HG03520 (cell line): Measurements from ENCODE around the gene NFE2L2.
"Not testable (repeated sequence)": the region's sequence is repeated elsewhere in the genome, so short reads cannot be mapped to it uniquely, and the experiment has no call there.

Experiments
- ATAC-seq: cut with Tn5 transposase; IDR thresholded peaks from one replicate; pipeline ENCODE4 v1.9.1; 2021; ENCODE audit warnings: mild to moderate bottlenecking, moderate library complexity; ENCODE audit not compliant: unreplicated experiment

NFE2L2 gene

DNA sequence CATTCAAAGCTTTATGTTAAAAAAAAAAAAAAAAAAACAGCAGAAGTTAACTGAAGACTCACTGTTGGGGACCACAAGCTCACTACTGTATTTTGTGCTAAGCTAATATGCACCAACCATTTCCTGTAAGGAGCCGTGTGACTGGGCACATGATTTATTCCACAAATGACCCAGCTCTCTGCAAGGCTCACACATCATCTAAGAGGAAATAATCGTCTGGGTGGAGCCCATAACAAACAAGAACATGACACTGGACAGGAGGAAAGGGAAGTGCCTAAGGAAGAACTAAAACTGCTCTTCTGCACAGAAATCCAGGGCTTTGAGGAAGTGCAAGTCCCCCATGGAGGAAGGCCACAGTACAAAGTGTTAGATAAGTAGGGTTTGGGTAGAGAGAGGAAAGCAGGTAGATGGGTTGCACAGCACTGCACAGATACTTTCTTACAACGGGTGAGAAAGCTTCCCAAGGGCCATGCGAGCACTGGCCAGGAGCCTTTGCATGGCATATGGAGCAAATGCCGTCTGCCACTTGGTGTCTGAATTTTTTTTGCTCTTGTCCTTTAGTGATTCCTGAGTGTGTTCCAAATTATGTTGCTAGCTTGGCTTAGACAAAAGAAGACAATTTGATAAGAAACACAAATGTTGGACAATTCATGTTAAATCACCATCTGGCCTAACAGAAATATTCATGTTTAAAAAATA, 24.4 kb downstream of the NFE2L2 start:
- peak; percentile 54 for ATAC-seq

DNA sequence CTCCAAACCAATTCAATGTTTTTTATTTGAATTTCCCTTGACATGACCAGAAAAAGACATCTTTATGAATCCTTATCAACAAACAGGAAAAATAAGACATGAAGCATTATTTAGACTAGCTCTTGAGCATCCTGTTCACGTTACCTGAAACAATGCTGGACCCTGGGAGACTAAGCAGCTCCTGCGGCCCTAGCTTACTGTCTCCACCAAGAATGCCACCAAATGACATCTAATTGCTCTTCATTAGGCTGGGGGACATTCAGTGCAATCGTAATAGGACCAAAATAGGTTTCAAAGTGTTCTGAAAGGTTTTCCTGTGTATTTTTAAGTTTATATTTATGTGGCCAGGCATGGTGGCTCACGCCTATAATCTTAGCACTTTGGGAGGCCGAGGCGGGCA, 25.5 kb downstream of the NFE2L2 start:
- ATAC-seq, result no peak

DNA sequence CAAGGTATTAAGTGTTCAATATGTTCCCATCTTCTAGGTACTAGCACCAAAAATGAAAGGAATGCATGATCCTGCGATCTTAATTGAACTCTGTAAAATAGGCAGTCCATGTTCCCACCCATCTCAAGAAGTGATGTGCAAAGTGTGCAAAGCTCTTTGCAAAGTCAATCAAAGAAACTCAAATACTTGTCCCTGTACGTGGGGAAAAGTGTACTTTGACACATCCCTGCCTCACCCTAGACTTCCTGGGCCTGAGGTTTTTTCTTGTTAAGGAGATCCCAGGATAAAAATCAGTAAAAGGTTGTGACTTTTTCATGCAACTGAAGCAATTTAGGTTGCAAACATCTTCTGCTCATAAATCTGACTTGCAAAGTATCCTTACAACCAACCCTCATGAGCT, 26.6 kb downstream of the NFE2L2 start:
- no peak for ATAC-seq

- ATAC-seq, result no peak
Observed at GRCh38 chr2:177235855-177236437, 28.6 kb downstream of the NFE2L2 start.

- ATAC-seq, result no peak
Observed at GRCh38 chr2:177234267-177234666, 30.3 kb downstream of the NFE2L2 start.

DNA sequence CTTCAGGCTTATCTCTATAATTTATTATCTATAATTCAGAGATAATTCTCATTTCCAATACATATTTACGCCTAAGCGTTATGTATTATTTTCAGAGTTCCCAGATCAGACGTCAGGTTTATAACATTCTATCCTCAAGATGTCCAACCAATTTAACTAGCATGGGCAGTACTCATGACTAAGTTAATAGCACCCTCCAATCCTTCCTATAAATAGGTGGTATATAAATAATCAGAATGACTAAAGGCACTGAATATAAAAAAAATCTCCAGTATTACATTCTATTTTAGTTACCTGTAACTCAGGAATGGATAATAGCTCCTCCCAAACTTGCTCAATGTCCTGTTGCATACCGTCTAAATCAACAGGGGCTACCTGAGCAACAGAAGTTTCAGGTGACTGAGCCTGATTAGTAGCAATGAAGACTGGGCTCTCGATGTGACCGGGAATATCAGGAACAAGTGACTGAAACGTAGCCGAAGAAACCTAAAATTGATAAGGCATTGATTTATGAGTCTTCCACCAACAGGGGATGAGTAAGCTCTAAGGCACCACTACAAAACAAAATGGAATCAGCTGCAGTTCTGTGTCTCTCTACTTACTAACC, 32.3 kb downstream of the NFE2L2 start:
- no peak for ATAC-seq

- ATAC-seq, result no peak
Observed at GRCh38 chr2:177231270-177231669, 33.3 kb downstream of the NFE2L2 start.

- no peak for ATAC-seq
Observed at GRCh38 chr2:177229442-177230242, 34.9 kb downstream of the NFE2L2 start.

DNA sequence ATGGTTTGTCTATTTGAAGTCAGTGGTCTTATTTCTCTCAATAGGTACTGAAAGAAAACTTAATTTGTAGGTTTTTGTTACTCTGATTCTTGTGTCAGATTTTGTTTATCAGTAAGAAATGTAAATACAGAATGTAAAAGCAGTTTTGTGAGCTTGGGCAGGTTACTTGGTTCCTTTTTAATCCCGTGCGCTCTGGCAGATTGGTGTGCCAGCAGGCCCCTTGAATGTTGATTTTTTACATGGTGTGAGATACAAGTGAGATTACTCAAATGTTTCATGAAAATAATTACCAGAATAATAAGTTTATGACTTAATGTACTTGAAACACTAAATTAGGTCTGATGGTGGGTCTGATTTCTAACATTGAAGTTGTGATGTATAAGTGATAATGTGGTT, 38.6 kb downstream of the NFE2L2 start:
- no peak for ATAC-seq

GRCh38 chr2:177223436-177223835, 41.1 kb downstream of the NFE2L2 start:
- not testable (repeated sequence) for ATAC-seq

DNA sequence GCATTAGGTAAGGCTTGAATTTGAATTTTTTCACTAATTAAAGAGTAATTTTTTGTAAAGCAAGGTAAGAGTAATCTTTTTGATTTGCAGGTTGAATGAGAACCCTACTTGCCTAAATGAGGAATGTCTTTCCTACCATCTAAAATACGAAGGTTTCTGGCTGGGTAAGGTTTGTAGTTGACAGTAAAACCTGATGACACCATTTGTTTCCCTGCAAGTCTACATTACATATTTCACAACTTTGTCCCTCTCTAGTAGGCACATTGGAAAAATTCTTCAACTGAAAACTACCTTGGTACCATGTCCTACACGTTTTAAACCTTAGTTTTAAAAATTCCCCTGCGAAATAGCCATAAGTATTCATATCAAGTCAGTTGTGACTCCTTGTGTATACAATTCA, 42.6 kb downstream of the NFE2L2 start:
- no peak for ATAC-seq

GRCh38 chr2:177221534-177221933, 43.0 kb downstream of the NFE2L2 start:
- no peak for ATAC-seq

DNA sequence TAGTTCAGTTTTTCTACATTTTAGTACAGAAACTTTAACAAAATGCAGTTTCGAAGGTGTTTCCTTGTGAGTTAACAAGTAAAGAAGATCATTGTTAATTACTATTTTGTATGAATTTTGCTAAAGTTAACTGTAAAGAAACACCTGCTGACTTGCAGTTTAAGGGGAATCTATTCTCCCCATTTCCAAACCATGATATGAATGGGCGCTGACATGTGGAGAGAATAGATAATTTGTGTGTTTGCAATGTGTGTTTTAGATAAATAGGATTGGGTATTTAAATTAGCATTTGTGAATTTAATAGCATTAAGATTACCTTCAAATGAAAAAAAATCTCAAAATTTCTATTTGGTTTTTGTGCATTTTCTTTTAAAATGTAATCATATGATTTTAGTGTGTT, 44.7 kb downstream of the NFE2L2 start:
- ATAC-seq, result not testable (repeated sequence)

DNA sequence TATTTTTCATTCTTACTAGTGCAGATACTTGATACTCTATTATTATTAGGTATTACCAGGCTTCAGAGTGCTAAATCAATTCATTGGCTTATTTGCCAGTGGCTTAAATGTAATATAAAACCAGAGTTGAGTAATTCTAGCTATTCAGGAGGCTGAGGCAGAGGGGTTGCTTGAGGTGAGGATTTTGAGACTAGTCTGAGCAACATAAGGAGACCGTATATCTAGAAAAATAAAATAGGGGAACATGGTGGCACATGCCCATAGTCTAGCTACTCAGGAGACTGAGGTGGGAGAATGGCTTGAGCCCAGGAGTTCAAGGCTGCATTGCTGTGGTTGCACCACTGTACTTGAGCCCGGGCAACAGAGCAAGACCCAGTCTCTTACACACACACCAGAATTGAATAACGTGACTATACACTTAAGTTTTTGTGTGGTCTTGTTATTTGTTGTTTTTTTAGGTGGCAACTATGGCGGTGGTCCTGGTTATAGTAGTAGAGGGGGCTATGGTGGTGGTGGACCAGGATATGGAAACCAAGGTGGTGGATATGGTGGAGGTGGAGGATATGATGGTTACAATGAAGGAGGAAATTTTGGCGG, 47.2 kb downstream of the NFE2L2 start:
- no peak for ATAC-seq

DNA sequence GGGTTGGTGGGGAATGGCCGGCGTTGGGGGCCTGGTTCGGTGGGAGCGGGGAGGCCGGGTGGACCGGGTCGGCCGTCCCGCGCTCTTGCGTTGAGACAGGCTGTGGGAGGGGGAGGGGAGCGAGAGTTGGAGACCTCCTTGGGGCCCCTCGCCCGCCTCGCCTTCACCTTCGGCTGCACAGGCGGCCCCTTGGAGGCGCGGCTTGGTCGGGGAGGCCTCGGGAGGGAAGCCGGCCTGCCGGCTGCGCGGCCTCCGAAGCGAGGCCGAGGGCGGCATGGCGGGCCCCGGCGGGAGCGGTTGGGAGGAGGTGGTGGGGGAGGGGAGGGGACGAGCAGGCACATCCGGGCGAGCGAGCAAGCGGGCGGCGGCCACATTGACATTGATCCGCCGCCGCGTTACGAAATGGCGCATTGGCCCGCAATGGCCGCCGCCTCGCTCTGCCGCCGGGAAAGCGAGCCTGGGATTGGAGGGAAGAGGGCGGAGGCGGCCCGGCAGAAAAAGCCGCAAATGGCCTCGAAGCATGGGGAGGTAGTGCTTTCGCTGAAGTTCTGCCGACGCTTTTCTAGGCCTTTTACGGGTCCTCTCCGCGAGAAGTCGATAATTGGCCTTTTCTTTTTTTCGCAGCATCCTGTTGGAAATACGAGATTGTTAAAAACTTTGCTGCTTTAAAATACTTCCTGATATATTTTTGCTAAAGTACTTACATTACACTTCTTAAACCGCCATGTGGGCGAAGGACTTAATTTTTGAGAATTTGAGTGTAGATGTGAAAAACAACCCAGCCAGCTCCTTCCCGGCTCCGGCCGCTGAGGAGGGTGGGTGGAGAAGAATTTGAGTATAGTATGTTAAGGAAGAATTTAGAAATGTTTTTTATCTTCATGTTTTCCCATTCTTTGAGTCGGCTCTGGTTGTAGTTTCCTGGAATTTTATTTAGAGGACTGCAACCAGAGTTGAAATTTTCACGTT, 51.4 kb downstream of the NFE2L2 start:
- peak; percentile 36 for ATAC-seq

- ATAC-seq, result peak; percentile 85
Observed at GRCh38 chr2:177212106-177212890, 52.2 kb downstream of the NFE2L2 start, which contains the start of gene HNRNPA3. Gene HNRNPA3 (plus strand): TSS chr2:177212794. CDS start chr2:177212800, 6 bp downstream.

DNA sequence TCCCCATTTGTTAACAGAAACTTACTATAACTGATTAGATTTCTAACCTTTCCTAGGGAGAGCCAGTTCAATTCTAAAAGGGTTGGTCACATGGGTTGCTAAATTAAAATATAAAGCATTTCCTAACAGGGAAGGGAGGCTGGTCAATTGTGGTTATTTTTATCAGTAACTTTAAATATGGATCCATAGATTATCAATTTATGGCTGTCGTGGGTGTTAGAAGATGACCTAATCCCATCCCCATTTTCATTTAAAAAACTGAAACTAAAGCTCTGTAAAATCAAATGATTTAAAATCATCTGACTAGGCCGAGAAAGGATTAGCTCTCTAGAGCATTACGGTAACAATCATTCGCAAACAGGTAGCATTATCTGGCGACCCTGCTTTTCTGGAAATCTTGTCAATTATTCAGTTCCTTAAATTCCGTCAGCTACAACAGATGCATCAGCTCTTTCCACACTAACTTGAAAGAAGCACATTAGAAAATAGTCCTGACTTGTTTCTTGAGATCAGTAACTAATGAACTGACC, 52.9 kb downstream of the NFE2L2 start:
- no peak for ATAC-seq

GRCh38 chr2:177211169-177211568, 53.4 kb downstream of the NFE2L2 start:
- no peak for ATAC-seq

DNA sequence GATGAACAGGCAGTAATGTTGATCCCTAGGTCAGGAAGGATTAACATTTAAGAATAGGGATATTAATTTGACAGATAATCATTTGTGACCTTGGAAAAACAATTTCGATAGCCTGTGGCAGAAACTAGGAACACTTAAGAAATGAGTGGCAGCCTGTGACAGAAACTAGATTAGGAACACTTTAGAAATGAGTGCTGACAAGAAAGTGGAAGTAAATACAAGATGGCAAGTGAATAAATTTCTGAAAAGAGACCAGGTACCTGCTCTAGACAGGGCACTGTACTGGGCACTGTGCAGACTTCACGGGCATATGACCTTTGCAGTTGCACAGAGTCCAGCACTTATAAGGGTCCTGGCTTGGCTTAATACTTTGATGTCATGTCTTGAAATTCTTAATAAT, 57.4 kb downstream of the NFE2L2 start:
- ATAC-seq, result peak; percentile 60
